Measurements from ENCODE around the gene GGT1. TPM values are rescaled to one million over a fixed set of nuclear protein-coding genes. Genes with fewer than 3 reads are reported as not detected.

GGT1 gene
- 0.12 and 2.5 TPM in 2 replicates for total RNA-seq

GRCh38 chr22:24602847-24603769 lies at the start of gene GGT1:
GGT1 (plus strand) TSS chr22:24603193; CDS start chr22:24611082, 7,889 bp downstream.

DNA sequence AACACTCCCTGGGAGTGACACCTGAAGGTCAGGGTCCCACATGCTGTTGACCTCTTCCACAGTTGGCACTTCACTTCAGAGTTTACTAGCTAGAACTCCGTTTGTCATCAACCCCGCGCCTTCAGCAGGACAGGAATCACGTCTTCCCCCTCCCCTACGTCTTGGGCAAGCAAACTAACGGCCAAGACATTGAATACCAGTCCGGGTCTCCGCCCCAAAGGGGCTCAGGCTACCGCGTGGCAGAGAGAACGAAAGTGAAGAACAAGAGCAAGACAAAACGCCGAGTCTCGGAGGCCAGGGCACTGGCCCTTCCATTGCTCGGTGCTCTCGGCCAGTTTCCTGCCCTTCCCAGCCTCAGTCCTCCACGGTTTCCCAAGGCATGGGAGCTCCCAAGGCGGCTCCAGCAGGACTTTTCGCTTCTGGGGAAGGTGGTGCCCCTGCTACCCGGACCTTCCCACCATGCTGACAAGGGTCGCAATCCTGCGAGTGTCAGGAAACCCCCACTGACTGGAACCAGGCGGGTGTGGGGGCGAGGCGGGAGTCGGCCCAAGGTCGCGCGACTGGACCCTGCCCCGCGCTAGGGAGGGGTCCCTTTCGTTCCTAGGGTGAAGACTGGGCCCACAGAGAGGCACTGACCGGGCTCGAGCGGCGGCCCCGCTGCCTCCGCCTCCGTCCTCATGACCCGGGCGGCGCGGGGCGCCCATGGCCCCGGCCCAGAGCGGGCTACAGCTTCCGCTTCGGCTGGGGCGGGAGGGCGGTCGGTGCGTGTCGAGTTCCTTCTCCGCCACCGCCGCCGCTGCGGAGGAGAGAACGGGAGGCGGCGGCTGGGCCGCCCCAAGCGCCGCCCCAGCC lies 48.5 kb upstream of the GGT1 start, which contains the start of gene GUCD1:
Gene GUCD1 (minus strand): TSS at position 826 of the 852 bp plus-strand sequence. CDS start 147 bp downstream, at position 679.

DNA sequence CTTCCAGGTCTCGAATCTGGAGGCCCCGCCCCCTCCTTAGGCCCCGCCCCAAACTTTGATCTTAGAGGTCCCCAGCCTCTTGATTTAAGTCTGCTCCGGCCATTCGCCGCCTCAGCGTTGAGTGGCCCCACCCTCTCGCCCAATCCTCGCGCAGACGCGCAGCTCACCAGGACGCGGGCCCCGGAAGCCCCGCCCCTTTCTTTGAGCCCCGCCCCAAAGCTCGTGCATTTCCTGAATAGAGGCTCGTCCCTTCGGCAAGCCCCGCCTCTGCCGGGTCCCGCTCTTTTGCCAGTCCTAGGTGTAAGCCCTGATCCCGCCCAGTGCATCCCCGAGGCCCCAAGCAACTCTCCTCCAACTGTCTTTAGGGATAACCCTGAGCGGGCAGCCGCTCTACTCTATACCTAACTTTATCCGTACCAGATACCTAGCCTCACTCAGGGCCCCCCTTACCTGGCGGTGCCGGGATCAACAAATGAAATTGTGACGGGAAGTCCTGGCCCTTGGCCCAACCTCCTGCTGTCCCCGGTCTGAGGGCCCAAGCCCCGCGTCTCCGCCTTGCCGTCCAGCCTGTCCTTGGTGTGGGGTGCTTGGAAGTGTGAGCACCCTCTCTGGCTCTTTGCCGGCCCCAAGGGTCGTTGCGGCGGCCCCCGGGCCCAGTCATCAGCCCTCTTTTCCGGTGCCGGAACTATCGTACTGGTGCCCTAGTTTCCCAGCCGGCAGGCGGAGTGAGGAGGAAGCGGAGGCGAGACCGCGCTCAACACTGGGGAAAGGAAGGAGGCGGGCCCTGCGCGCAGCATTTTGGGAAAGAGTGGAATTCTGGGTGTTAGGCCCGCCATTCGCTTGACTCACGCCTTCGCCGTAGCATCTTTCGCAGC lies 47.6 kb upstream of the GGT1 start, which contains the start of gene SNRPD3:
Gene SNRPD3 (plus strand): TSS at position 835 of the 875 bp plus-strand sequence. CDS start 1,676 bp downstream, outside the sequence.

DNA sequence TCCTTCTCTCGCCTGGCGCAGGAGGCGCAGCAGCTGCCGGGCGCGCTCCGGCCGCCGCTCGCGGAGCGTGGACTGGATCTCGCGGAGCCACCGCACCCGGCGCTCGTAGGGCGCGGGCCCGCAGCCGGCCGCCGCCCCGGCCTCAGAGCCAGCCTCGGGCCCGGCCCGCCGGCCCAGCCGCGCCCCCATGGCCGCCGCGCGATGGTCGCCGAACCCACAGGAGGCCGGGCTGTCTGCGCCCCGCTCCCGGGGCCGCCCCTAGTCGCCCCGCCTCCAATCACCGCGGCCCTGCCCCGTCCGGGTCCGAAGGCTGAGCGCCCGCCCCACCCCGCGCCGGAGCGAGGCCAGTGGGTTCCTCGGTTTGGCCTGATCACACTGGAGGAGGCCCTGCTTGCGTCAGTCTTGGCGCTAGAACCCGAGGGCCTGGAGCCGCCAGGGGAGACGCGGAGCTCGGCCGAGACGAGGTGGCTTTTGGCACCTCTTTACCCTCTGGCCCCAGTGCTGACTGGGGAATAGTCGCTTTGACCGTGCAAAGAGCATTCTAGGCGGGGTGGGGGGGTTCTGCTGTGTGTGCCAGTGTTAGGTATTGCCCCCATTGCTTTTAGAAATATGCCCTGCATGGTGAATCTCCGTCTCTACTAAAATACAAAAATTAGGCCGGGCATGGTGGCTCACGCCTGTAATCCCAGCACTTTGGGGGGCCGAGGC lies 10.0 kb upstream of the GGT1 start, which contains the start of gene LRRC75B:
Gene LRRC75B (minus strand): TSS at position 223 of the 708 bp plus-strand sequence. CDS start 34 bp downstream, at position 189.

Other genes with a start within 250 kb of the GGT1 start
- gene ADORA2A, start 175.6 kb upstream of the GGT1 start, total RNA-seq = 2.9 and 5.4 TPM in 2 replicates
- under 0.01 TPM in 1 of 2 replicates, not detected in the other for gene UPB1, start 107.9 kb upstream of the GGT1 start, total RNA-seq
- 98.7 and 107 TPM in 2 replicates for gene GUCD1, start 48.1 kb upstream of the GGT1 start, total RNA-seq
- 95.2 and 109 TPM in 2 replicates for gene SNRPD3, start 47.2 kb upstream of the GGT1 start, total RNA-seq
- gene LRRC75B, start 10.1 kb upstream of the GGT1 start, total RNA-seq = 12.8 and 25.3 TPM in 2 replicates
- not detected in 2 replicates for gene PIWIL3, start 171.5 kb downstream of the GGT1 start, total RNA-seq
- gene SGSM1, start 203.0 kb downstream of the GGT1 start, total RNA-seq = under 0.01 TPM in 1 of 2 replicates, not detected in the other